SU-DHL-6 (cell line): ENCODE data around the gene DTNA.

Experiments
- CTCF ChIP-seq: fragments of 200-600 bp; sonication (generic); IDR thresholded peaks from one replicate; pipeline ENCODE4 v1.5.1; 2017; ENCODE audit warnings: antibody characterized with exemption, mild to moderate bottlenecking, low read length, moderate library complexity; ENCODE audit not compliant: insufficient read depth, poor library complexity, severe bottlenecking
- EZH2phosphoT487 ChIP-seq: fragments of 200-600 bp; sonication (generic), shearing (Covaris generic); conservative IDR thresholded peaks from 2 replicates; pipeline ENCODE4 v1.6.1; 2018; ENCODE audit warnings: mild to moderate bottlenecking, antibody characterized with exemption, low read length, moderate library complexity, mixed read lengths

GRCh38 chr18:34866310-34866709 lies 156.2 kb downstream of the DTNA start:
- no peak for TF ChIP-seq CTCF
- no peak for TF ChIP-seq EZH2phosphoT487
